ENCODE results near the gene ALOX15.

DNA sequence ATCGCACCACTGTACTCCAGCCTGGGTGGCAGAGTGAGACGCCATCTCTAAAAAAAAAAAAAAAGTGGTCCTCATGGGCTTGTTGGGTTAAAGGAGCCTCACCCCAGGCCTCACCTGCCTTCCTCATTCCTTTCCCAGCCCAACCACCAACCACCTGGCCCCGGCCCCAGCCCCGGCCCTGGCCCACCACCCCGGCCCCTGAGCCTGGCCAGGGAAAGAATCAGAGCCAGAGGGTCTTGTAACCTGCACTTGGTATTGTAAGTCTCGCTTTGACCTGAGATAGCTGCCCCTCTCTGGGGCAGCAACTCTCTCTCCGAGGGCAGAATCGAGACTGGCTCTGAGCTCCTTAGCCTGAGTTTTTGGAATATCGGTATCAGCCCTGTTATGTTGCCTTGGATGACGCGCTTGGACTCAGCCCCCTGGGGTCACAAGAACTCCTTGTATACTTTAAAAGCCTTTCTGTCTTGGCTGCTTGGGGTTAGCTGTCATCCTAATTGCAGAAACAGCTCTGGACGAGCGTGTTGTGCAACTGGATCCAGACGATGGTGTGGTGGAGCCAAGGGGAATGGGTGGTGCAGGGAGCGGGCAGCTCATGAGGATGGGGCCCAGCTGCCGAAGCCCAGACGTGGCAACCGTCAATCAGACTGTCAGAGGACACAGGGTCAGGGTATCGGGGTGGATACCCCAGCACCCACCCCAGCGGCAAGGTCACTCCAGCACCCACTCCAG lies 42.5 kb downstream of the ALOX15 start:
- no peak for TF ChIP-seq POLR2A (IDR thresholded peaks at IDR 0.05; ENCODE audit: low read length)
- TF ChIP-seq GATA1 (IDR thresholded peaks at IDR 0.05; ENCODE audit: low read depth, low read length): no peak

Data from erythroblast (primary cell).